ENCODE results near the gene APOM.

GRCh38 chr6:31619805-31620585 lies 35.7 kb upstream of the APOM start:
- peak; percentile 84 to 89 (median 86) for TF ChIP-seq POLR2AphosphoS5 (IDR thresholded peaks at IDR 0.05)
- TF ChIP-seq POLR2A (IDR thresholded peaks at IDR 0.05) = peak; percentile 96
- TF ChIP-seq CTCF (IDR thresholded peaks at IDR 0.05) = peak in 1 of 5 experiments; percentile 27

All from transverse colon (tissue), 4 donors.